ENCODE measurements around the gene MMP14.
"Not testable (repeated sequence)": the region's sequence is repeated elsewhere in the genome, so short reads cannot be mapped to it uniquely, and the experiment has no call there.

The MMP14 gene

GRCh38 chr14:22841769-22842168 lies 5.4 kb downstream of the MMP14 start:
- no peak for DNase-seq (ENCODE audit: low spot score)
- FAIRE-seq: no peak

DNA sequence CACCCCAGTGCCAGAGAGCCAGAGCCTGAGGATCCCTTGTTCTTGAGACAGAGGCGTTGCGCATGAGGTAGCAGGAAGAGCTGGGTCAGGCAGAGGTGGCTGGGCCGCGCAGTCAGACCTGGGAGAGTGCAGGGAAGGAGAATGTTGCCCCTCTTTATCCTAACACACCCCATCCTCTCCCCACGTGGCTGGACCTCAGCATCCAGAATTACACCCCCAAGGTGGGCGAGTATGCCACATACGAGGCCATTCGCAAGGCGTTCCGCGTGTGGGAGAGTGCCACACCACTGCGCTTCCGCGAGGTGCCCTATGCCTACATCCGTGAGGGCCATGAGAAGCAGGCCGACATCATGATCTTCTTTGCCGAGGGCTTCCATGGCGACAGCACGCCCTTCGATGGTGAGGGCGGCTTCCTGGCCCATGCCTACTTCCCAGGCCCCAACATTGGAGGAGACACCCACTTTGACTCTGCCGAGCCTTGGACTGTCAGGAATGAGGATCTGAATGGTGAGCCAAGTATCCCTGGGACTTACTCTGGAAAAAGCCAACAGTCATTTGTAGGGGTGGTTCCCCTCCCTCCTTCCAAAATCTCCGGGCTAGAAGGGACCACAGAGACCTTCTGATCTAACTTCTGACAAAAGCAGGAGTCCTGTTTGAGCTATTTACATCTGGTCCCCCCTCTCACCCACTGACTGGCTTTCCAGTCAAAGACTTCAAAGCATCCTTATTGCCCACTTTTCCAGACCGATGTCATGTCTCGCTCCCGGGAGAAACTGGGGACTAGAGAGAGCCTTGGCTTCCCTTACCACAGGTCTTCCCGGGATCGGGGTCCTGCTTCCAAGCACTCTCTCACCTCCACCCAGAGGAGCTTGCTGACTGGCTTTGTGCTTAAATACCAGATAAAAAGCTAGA lies 6.1 kb downstream of the MMP14 start:
- no peak for FAIRE-seq
- DNase-seq (ENCODE audit: low spot score): no peak

GRCh38 chr14:22843123-22843925 lies 6.9 kb downstream of the MMP14 start:
- DNase-seq (ENCODE audit: low spot score): no peak
- FAIRE-seq: no peak

GRCh38 chr14:22844221-22845102 lies 8.1 kb downstream of the MMP14 start:
- DNase-seq (ENCODE audit: low spot score) (no peak), FAIRE-seq (no peak)

- FAIRE-seq (no peak), DNase-seq (ENCODE audit: low spot score) (no peak)
These were observed 8.7 kb downstream of the MMP14 start for GRCh38 chr14:22845103-22845394.

GRCh38 chr14:22845821-22846625 lies 9.6 kb downstream of the MMP14 start:
- FAIRE-seq (no peak), DNase-seq (ENCODE audit: low spot score) (no peak)

GRCh38 chr14:22846811-22847307 lies 10.5 kb downstream of the MMP14 start:
- FAIRE-seq: no peak
- DNase-seq (ENCODE audit: low spot score): no peak

GRCh38 chr14:22847661-22848341 lies 11.4 kb downstream of the MMP14 start:
- no peak for DNase-seq (ENCODE audit: low spot score)
- FAIRE-seq: no peak

DNA sequence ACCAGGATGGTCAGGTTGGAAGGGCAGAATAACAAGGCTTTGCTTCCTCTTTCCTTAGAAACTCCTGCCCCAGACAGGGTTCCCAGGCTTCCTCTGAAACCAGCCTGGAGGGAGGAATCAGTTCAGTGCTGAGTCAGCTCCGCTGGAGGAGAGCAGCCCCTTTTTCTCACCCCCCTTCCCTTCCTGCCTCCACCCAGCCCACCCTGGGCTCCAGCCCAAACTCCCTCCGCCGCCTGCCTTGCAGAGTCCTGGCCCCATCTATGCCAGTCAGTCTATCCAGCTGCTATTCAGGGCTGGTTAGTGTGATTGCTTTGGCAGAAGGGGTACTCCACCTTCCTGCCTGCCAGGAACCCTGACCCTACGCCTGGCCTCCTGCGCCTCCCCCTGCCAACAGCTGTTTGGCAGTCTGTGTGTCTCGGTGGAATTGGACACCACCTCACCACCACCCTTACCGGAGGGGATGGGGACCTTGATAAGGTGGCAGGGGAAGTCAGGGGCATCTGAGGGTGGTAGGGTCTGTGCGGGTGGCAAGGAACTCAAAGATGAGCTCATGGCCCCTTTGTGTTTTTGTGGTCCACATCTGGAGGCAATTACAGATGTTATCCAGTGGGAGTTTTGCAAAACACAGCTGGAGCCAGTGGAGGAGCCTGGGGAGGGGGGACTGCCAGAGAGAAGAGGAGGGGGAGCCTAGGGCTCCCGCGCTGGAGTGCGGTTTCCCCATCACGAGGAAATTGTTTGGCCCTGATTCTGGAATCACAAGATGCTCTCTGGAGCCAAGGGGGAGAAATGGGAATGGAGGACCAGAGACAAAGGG lies 12.2 kb downstream of the MMP14 start:
- DNase-seq (ENCODE audit: low spot score) (no peak), FAIRE-seq (no peak)

GRCh38 chr14:22849212-22849819 lies 12.9 kb downstream of the MMP14 start:
- no peak for FAIRE-seq
- no peak for DNase-seq (ENCODE audit: low spot score)

GRCh38 chr14:22850944-22851764 lies 14.8 kb downstream of the MMP14 start:
- FAIRE-seq: no peak
- DNase-seq (ENCODE audit: low spot score): peak; percentile 58

DNA sequence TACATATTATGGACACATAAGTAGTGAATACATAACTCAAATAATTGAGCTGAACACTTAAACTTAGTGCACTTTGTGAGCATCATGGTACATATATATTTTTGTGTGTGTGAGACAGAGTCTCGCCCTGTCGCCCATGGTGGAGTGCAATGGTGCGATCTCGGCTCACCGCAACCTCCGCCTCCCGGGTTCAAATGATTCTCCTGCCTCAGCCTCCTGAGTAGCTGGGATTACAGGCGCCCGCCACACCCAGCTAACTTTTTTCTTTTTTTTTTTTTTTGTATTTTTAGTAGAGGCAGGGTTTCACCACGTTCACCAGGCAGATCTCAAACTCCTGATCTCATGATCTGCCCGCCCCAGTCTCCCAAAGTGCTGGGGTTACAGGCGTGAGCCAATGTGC lies 15.8 kb downstream of the MMP14 start:
- FAIRE-seq; DNase-seq (ENCODE audit: low spot score): not testable (repeated sequence)

GRCh38 chr14:22852599-22852939 lies 16.2 kb downstream of the MMP14 start:
- no peak for FAIRE-seq
- no peak for DNase-seq (ENCODE audit: low spot score)

DNA sequence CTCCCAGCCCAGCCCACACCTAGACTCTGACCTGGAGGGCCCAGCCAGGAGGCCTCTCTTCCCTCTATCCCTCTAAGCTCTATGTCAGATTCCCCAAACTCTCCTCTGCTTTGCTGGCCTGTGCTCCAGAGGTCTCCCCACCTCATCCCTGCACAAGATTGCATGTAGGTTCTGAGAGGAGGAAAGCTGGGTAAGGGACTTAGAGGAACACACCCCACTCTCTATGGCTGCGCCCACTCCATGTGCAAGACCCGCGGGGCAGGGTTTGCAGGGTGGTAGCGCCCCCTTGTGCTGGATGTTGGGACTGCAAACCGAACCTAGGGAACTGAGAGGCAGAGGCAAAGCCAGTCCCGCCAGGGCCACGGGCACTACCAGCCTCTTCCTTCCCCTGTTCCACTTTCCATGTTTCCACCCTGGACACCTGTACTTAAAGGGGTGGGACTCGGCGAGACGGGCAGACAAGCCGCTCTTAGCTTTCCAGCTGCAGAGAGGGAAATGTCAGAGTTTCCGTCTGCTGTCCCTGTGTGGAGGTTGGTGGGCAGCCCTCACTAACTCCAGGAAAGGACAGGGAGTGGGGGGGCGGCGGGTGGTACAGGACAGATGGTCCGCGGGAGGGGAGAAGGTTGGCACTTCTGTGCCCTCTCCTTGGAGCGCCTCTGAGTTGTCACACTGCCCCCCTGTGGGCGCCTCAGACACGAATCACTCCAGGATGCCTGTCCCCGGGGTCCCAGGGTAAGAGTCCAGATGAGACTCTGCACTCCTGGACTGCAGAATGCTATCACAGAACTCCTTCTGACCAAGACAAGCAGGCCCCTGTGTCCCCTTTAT lies 16.8 kb downstream of the MMP14 start:
- no peak for FAIRE-seq
- peak; percentile 80 for DNase-seq (ENCODE audit: low spot score)

GRCh38 chr14:22854296-22854695 lies 17.9 kb downstream of the MMP14 start:
- not testable (repeated sequence) for FAIRE-seq; DNase-seq (ENCODE audit: low spot score)

DNA sequence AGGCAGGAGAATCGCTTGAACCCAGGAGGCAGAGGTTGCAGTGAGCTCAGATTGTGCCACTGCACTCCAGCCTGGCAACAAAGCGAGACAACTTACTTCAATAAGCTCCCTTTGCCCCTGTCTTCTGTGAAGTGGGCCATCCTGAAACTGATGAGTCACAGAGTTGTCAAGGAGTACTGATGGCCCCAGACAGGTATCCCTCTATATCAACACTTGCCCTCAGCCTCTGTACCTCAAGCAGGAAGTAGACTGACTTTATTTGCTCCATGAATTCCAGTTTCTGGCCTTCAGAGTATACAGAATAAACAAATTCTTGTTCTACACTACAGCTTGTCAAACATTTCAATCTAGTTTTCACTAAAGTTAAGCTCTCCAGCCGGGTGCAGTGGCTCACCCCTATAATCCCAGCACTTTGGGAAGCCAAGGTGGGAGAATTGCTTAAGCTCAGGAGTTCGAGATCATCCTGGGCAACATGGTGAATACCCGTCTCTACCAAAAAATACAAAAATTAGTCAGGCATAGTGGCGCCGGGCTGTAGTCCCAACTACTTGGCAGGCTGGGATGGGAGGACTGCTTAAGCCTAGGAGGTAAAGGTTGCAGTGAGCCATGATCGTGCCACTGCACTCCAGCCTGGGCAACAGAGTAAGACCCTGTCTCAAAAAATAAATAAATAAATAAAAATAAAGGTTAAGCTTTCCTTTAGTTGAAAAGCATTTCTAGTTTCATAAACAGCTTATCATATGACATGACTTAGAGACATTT lies 18.8 kb downstream of the MMP14 start:
- DNase-seq (ENCODE audit: low spot score) (no peak), FAIRE-seq (no peak)

All from urothelium cell line (cell line).